Activated T-helper 1 cell treated with anti-CD3 and anti-CD28 coated beads, Interleukin-12 subunit alpha, Interleukin-12 subunit beta, Interleukin-2, Interleukin-4 antibody, amounts not matched to agents 30 ng/mL and 10 ng/mL and 1 ng/mL, durations not matched to agents 14 hours and 24 hours and 36 hours (primary cell): ENCODE measurements around the gene TSSK1B. TPM values are rescaled to one million over a fixed set of nuclear protein-coding genes. Genes with fewer than 3 reads are reported as not detected.
"Not testable (repeated sequence)": the region's sequence is repeated elsewhere in the genome, so short reads cannot be mapped to it uniquely, and the experiment has no call there.

ENCODE experiments used
- DNase-seq: peaks from one replicate; pipeline ENCODE4 v3.0.0; 2021; ENCODE audit warnings: low spot score
- H3K27ac Mint-ChIP-seq: one replicate; pipeline ENCODE4 v1.8.0; 2021; ENCODE audit warnings: mild to moderate bottlenecking, mixed read lengths
- H3K27me3 Mint-ChIP-seq: one replicate; pipeline ENCODE4 v1.8.0; 2022; ENCODE audit warnings: mild to moderate bottlenecking, moderate library complexity, mixed read lengths; ENCODE audit not compliant: insufficient read depth
- H3K36me3 Mint-ChIP-seq: one replicate; pipeline ENCODE4 v1.8.0; 2021; ENCODE audit warnings: low read depth, mixed read lengths
- H3K4me1 Mint-ChIP-seq: one replicate; pipeline ENCODE4 v1.8.0; 2021; ENCODE audit warnings: low read depth, mixed read lengths
- H3K4me3 Mint-ChIP-seq: one replicate; pipeline ENCODE4 v1.8.0; 2021; ENCODE audit warnings: mild to moderate bottlenecking, moderate library complexity, mixed read lengths
- H3K9me3 Mint-ChIP-seq: one replicate; pipeline ENCODE4 v1.8.0; 2021; ENCODE audit warnings: mixed read lengths
- intact Hi-C: fragments of 100-400 bp; cut with micrococcal nuclease; formaldehyde crosslinking; loops from one replicate; pipeline ENCODE4 v1.15.1; 2024
- total RNA-seq: library from RNA; stranded (reverse); gene quantifications from 2 replicates; pipeline ENCODE4 v1.2.3, GENCODE V29; 2022

Gene TSSK1B
- total RNA-seq, 1 donor from 2014 or later: not detected

- Mint-ChIP-seq H3K4me3 (no peak overlapping the region), H3K27me3 (peaks cover 17% of the 10 kb centered on the region), H3K36me3 (no peaks in the 10 kb centered on the region), H3K27ac (no peak overlapping the region), H3K4me1 (no peaks in the 10 kb centered on the region), H3K9me3 (no peaks in the 10 kb centered on the region)
- DNase-seq: no peak
- intact Hi-C loops: no loop called here
Measured at GRCh38 chr5:113437111-113437510, 2.3 kb upstream of the TSSK1B start.

- Mint-ChIP-seq H3K36me3 (no peaks in the 10 kb centered on the region), H3K4me3 (no peak overlapping the region), H3K9me3 (no peaks in the 10 kb centered on the region), H3K4me1 (no peaks in the 10 kb centered on the region), H3K27me3 (peaks cover 12% of the 10 kb centered on the region), H3K27ac (no peak overlapping the region)
- intact Hi-C loops: no loop called here
- no peak for DNase-seq
Measured at GRCh38 chr5:113435575-113435974, 786 bp upstream of the TSSK1B start.

- peaks cover 8% of the 10 kb centered on the region for H3K27me3 Mint-ChIP-seq
Measured at GRCh38 chr5:113433862-113434612, 752 bp downstream of the TSSK1B start.

GRCh38 chr5:113433071-113433470 is 1.7 kb downstream of the TSSK1B start:
- intact Hi-C loops: no loop called here
- Mint-ChIP-seq H3K27me3 (peaks cover 6% of the 10 kb centered on the region), H3K4me3 (no peak overlapping the region), H3K27ac (no peak overlapping the region), H3K4me1 (no peaks in the 10 kb centered on the region), H3K9me3 (no peaks in the 10 kb centered on the region), H3K36me3 (no peaks in the 10 kb centered on the region)
- no peak for DNase-seq

More at GRCh38 chr5:113433862-113434612, 752 bp downstream of the TSSK1B start:
- intact Hi-C loops: no loop called here
- H3K36me3 Mint-ChIP-seq: no peaks in the 10 kb centered on the region
- no peaks in the 10 kb centered on the region for H3K9me3 Mint-ChIP-seq
- no peak overlapping the region for H3K4me3 Mint-ChIP-seq
- H3K4me1 Mint-ChIP-seq: no peaks in the 10 kb centered on the region
- no peak overlapping the region for H3K27ac Mint-ChIP-seq
- DNase-seq: no peak

GRCh38 chr5:113427871-113428574 is 6.8 kb downstream of the TSSK1B start:
- Mint-ChIP-seq H3K36me3 (no peaks in the 10 kb centered on the region), H3K27me3 (peaks cover 2% of the 10 kb centered on the region), H3K27ac (no peak overlapping the region), H3K4me1 (no peaks in the 10 kb centered on the region), H3K4me3 (no peak overlapping the region), H3K9me3 (no peaks in the 10 kb centered on the region)
- intact Hi-C loops: no loop called here
- no peak for DNase-seq

GRCh38 chr5:113425909-113426308 is 8.9 kb downstream of the TSSK1B start:
- Mint-ChIP-seq H3K27ac (no peak overlapping the region), H3K27me3 (peaks cover 4% of the 10 kb centered on the region), H3K36me3 (no peaks in the 10 kb centered on the region), H3K9me3 (no peaks in the 10 kb centered on the region), H3K4me1 (no peaks in the 10 kb centered on the region), H3K4me3 (no peak overlapping the region)
- DNase-seq: no peak
- intact Hi-C loops: no loop called here

- peaks cover 6% of the 10 kb centered on the region for H3K27me3 Mint-ChIP-seq
- no peak for DNase-seq
- no peaks in the 10 kb centered on the region for H3K4me1 Mint-ChIP-seq
- H3K36me3 Mint-ChIP-seq: no peaks in the 10 kb centered on the region
- H3K4me3 Mint-ChIP-seq: no peak overlapping the region
- no peak overlapping the region for H3K27ac Mint-ChIP-seq
- no peaks in the 10 kb centered on the region for H3K9me3 Mint-ChIP-seq
- intact Hi-C loops: no loop called here
Measured at GRCh38 chr5:113421693-113422092, 13.1 kb downstream of the TSSK1B start.

GRCh38 chr5:113405530-113405929 is 29.3 kb downstream of the TSSK1B start:
- Mint-ChIP-seq H3K27ac (no peak overlapping the region), H3K9me3 (no peaks in the 10 kb centered on the region), H3K27me3 (peaks cover 12% of the 10 kb centered on the region), H3K36me3 (no peaks in the 10 kb centered on the region), H3K4me1 (no peaks in the 10 kb centered on the region), H3K4me3 (no peak overlapping the region)
- no peak for DNase-seq
- intact Hi-C loops: no loop called here

DNA sequence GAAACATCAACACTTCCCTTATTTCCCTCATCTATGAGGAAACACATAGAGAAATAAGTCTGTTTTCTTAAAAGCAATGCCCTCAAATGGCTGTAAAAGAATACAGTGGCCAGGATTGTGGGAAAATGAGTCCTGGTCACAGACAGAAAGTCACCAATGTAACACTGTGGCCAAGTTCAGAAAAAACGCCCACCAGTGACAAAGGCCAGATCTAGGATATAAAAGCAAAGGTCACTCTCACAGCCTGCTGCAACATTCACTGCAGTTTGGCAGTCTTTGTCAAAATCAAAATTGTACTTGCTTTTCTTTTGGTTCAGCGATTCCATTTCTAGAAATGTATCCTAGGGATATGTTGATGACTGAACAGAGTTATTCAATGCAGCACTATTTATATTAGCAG is 30.5 kb downstream of the TSSK1B start:
- Mint-ChIP-seq H3K9me3 (no peaks in the 10 kb centered on the region), H3K36me3 (no peaks in the 10 kb centered on the region), H3K4me3 (no peak overlapping the region), H3K27me3 (peaks cover 12% of the 10 kb centered on the region), H3K27ac (no peak overlapping the region), H3K4me1 (no peaks in the 10 kb centered on the region)
- intact Hi-C loops: no loop called here
- DNase-seq: no peak

- H3K36me3 Mint-ChIP-seq, H3K27me3 Mint-ChIP-seq, DNase-seq, intact Hi-C loops, H3K4me3 Mint-ChIP-seq, H3K9me3 Mint-ChIP-seq, H3K27ac Mint-ChIP-seq, H3K4me1 Mint-ChIP-seq: not testable (repeated sequence)
Measured at GRCh38 chr5:113397986-113398385, 36.8 kb downstream of the TSSK1B start.

GRCh38 chr5:113397046-113397445 is 37.7 kb downstream of the TSSK1B start:
- Mint-ChIP-seq H3K27ac (no peak overlapping the region), H3K4me3 (no peak overlapping the region), H3K36me3 (no peaks in the 10 kb centered on the region), H3K27me3 (peaks cover 5% of the 10 kb centered on the region), H3K4me1 (no peaks in the 10 kb centered on the region), H3K9me3 (no peaks in the 10 kb centered on the region)
- intact Hi-C loops: no loop called here
- no peak for DNase-seq

- H3K4me1 Mint-ChIP-seq: no peaks in the 10 kb centered on the region
- no peaks in the 10 kb centered on the region for H3K36me3 Mint-ChIP-seq
- intact Hi-C loops: no loop called here
- H3K27me3 Mint-ChIP-seq: peaks cover 12% of the 10 kb centered on the region
- no peak overlapping the region for H3K4me3 Mint-ChIP-seq
- no peaks in the 10 kb centered on the region for H3K9me3 Mint-ChIP-seq
- H3K27ac Mint-ChIP-seq: no peak overlapping the region
- DNase-seq: no peak
Measured at GRCh38 chr5:113394658-113395057, 40.1 kb downstream of the TSSK1B start.

DNA sequence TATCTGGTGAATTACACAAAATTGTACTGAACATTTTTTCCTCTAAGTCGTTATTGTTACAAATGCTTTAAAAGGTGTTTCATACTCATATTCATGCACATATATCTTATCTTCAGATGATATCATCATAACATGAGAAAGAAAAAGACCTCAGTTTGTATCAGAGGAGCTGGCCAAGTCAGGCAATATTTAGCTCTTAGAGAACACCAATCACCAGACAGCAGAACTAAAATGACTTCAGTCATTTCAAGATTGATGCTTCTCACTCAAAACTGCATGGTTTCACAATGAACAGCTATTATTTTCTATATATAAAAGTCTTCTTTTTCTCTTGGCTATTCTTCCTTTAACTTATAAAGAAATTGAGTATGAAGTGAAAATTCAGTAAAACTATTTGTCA is 44.6 kb downstream of the TSSK1B start:
- peaks cover 25% of the 10 kb centered on the region for H3K27me3 Mint-ChIP-seq
- no peak overlapping the region for H3K27ac Mint-ChIP-seq
- no peaks in the 10 kb centered on the region for H3K4me1 Mint-ChIP-seq
- no peaks in the 10 kb centered on the region for H3K36me3 Mint-ChIP-seq
- intact Hi-C loops: no loop called here
- no peak overlapping the region for H3K4me3 Mint-ChIP-seq
- no peak for DNase-seq
- H3K9me3 Mint-ChIP-seq: no peaks in the 10 kb centered on the region
